HG03558 (cell line): ENCODE measurements around the gene LIAS.
"Not testable (repeated sequence)": the region's sequence is repeated elsewhere in the genome, so short reads cannot be mapped to it uniquely, and the experiment has no call there.

Experiments used
- ATAC-seq: cut with Tn5 transposase; IDR thresholded peaks from one replicate; pipeline ENCODE4 v1.9.1; 2021; ENCODE audit warnings: moderate number of reproducible peaks; ENCODE audit not compliant: unreplicated experiment; ENCODE audit errors: extremely low read depth

LIAS gene

GRCh38 chr4:39452153-39452859 lies 6.5 kb upstream of the LIAS start:
- no peak for ATAC-seq

- ATAC-seq = no peak
Observed at GRCh38 chr4:39452860-39453587, 5.8 kb upstream of the LIAS start.

GRCh38 chr4:39453738-39454137 lies 5.1 kb upstream of the LIAS start:
- no peak for ATAC-seq

GRCh38 chr4:39455486-39455885 lies 3.4 kb upstream of the LIAS start:
- ATAC-seq = no peak

GRCh38 chr4:39456946-39457763 lies 1.7 kb upstream of the LIAS start:
- no peak for ATAC-seq

- not testable (repeated sequence) for ATAC-seq
Observed at GRCh38 chr4:39458161-39458504, 723 bp upstream of the LIAS start.

GRCh38 chr4:39464886-39465501 lies 6.1 kb downstream of the LIAS start:
- no peak for ATAC-seq

- ATAC-seq = no peak
Observed at GRCh38 chr4:39466747-39467146, 7.9 kb downstream of the LIAS start.

- no peak for ATAC-seq
Observed at GRCh38 chr4:39467464-39467863, 8.6 kb downstream of the LIAS start.

GRCh38 chr4:39469429-39470077 lies 10.7 kb downstream of the LIAS start:
- no peak for ATAC-seq

GRCh38 chr4:39470402-39470801 lies 11.5 kb downstream of the LIAS start:
- ATAC-seq = no peak

GRCh38 chr4:39472396-39472795 lies 13.5 kb downstream of the LIAS start:
- no peak for ATAC-seq

- no peak for ATAC-seq
Observed at GRCh38 chr4:39476187-39476895, 17.5 kb downstream of the LIAS start.

GRCh38 chr4:39480251-39480650 lies 21.4 kb downstream of the LIAS start:
- ATAC-seq = no peak

GRCh38 chr4:39480902-39481695 lies 22.2 kb downstream of the LIAS start:
- no peak for ATAC-seq

GRCh38 chr4:39484582-39485272 lies 25.9 kb downstream of the LIAS start:
- ATAC-seq = no peak

GRCh38 chr4:39486221-39486804 lies 27.5 kb downstream of the LIAS start:
- no peak for ATAC-seq

GRCh38 chr4:39490322-39490721 lies 31.5 kb downstream of the LIAS start:
- ATAC-seq = no peak
